ENCODE data around the gene TMEM273.

Gene TMEM273

DNA sequence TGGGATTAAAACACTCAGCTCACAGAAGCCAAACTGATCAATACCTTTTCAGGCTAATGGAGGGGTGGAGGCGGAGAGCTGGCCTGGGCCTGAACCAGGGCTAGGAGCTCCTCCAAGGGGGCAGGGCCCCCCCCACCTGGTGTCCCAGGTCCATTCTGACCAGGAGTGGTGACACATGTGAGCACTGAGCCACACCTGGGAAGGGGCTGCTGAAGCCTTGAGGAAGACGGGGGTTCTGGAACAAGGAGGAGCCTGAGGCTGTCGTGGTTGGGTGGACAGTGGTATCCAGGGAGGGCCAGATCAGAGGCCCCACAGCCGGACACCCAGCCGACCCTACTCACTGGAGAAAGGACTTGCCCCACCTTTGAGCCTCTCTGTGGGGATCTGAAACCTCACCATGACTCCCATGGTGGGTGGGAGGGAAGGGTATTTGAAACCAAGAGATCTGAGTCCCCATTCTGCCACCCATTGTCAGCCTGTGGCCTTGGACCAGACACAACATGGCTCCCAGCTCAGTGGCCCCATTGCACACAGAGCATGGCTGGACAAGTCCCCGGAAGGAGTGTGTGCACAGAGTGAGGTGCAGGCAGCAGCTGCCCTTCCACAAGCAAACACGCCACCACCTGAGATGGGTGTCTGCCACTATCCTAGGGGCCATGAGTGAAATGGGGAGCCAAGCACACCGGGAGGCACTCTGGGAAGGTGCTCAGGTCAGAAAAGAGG is 12.4 kb downstream of the TMEM273 start:
- DNase-seq (ENCODE audit: low spot score) = no peak

- DNase-seq (ENCODE audit: low spot score) = no peak
Observed at GRCh38 chr10:49174926-49175500, 13.2 kb downstream of the TMEM273 start.

- DNase-seq (ENCODE audit: low spot score) = no peak
Observed at GRCh38 chr10:49174261-49174925, 13.8 kb downstream of the TMEM273 start.

- DNase-seq (ENCODE audit: low spot score) = no peak
Observed at GRCh38 chr10:49173853-49174252, 14.3 kb downstream of the TMEM273 start.

GRCh38 chr10:49173201-49173772 is 14.9 kb downstream of the TMEM273 start:
- DNase-seq (ENCODE audit: low spot score) = no peak

DNA sequence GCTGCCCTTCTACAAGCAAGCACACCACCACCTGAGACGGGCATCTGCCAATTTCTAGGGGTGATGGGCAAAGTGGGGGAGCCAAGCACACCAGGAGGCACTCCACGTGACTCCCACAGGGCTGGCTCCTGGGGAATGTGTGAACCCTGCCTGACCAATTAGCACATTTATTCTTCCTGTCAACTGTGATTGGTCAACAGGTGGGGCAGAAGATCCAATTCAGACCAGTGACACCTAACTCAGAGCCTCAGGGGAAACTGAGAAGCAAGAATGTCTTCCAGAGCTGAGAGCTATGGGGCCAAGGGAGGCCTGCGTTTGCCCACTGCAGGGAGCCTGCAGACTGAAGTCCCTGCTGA is 15.4 kb downstream of the TMEM273 start:
- DNase-seq (ENCODE audit: low spot score) = no peak

DNA sequence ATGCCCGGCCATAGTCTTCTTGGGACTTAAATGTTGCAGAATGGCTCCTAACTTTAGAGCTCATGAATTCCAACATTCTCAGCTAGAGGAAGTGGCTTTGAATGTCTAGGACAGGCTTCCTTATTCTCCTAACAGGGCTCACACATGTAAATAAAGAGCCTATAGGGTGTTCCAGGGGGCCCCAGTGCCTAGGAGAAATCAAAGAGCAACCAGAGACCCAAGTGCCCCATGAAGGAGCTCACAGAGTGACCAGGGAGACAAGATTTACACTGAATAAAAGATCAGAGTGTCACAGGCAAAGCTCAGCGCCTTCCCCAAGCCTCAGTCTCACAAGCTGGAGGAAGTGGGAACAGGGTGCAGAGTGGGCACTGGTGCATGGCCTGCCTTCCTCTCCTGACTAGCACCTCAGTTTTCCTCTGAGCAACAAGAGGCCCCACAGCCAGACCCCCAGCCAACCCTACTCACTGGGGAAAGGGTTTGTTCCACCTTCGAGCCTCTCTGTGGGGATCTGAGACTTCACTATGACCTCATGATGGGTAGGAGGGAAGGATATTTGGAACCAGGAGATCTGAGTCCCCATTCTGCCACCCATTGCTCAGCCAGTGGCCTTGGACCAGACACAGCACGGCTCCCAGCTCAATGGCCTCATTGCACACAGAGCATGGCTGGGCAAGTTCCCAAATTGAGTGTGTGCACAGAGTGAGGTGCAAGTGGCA is 16.0 kb downstream of the TMEM273 start:
- DNase-seq (ENCODE audit: low spot score) = no peak

DNA sequence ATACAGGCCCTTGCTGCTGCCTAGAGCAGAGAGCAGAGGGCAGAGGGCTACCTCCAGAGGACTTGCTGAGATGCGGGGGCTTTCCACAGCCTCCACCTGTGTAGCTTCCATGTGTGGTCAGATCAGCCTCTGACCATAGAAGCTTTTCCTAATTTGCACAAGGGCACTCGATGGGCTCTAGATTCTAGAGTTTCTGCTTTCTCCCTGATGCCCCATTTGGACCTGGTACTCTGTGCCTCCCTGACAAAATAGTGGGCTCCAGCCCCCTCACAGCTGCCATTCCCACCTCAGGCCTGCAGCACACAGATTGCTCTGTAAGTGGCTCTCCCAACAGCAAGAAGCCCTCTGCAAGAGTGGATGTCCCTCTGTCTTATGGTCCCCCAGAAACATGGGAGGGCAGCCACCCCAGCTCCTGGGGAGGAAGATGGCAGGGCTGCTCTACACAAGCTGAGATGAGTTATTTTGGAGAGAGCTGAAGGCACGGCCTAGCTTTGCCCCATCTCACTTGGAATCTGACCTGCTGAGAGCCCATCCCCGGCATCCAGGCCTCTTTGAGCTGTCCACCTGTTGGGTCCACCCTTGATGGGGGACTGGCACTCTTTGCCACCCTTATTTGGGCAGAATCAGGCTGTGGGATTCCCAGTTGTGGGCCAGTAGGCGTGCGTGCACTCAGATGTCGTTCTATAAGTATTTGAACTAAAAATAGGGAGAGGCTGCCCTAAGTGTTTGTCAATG is 16.7 kb downstream of the TMEM273 start:
- DNase-seq (ENCODE audit: low spot score) = no peak

DNA sequence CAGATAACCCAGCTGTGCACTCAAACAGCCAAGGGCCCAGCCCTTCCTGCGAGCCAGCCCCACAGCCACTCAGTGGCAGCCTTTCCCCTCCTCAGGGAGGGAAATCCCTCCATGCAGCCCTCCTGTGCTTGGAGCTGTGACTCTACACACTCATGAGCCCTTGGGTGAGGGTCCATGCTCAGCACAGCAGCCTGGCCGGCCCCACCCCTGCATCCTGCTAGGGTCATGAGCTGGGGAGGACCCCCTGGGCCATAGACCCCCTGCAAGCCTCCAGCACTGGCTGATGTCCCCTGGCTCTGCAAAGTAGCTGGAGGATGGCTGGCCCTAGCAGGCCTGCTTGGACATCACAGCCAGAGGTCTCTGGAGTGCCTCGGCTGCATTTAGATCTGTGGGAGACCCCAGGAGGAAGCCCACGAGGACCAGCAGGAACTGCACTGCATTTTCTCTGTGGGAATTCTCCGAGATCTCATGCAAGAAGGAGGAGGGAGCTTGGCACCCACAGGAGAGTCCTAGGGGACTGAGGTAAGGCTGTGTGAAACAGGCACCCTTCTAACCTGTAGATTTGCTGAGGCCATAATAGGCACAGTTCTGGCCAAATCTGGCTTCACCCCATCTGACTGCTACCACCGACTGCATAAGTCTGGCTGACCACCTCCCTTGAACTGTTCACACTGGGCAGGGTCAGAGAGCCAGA is 17.4 kb downstream of the TMEM273 start:
- no peak for DNase-seq (ENCODE audit: low spot score)

GRCh38 chr10:49169776-49170175 is 18.4 kb downstream of the TMEM273 start:
- no peak for DNase-seq (ENCODE audit: low spot score)

GRCh38 chr10:49168831-49169500 is 19.2 kb downstream of the TMEM273 start:
- peak; percentile 67 for DNase-seq (ENCODE audit: low spot score)

- DNase-seq (ENCODE audit: low spot score) = no peak
Observed at GRCh38 chr10:49168171-49168540, 20.0 kb downstream of the TMEM273 start.

GRCh38 chr10:49167425-49168170 is 20.6 kb downstream of the TMEM273 start:
- DNase-seq (ENCODE audit: low spot score) = no peak

DNA sequence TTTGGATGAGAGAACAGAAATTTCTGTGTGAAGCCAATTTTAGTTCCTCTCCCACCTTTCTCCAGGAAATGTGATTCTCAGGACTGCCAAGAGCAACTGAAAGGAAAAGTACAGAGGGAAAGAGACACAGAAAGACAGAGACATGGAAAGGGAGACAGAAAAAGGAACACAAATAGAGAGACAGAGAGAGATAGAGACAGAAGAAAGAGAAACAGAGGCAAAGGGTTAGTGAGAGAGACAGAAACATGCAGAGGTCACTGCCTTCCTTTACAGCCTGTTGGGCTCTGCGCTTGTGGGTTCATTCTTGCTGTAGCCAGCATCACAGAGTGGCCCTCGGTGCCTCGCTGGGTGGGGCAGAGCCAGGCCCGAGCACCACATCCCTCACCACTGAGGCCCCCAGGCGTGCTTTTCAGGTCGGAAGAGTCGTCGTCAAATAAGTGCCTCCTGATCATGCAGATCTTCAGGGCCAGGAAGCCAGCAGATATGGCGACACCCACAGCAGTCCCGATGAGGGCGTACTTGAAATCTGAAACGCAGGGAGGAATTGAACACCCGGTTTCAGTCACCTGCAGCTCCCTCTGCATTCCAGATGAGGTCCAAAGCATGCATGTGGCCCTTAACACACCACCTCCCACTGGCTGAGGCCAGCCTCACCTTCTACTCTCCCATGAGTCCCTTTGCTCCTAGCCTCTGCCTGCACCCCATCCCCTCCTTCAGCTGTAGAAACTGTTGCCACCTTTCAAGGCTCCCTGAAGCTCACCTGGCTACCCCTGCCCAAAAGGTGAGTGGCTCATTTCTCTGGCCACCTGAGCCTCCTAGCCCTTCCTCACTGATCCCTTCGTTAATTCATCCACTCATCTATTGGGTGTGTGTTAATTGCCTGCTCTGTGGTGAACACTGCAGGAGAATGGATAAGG is 21.4 kb downstream of the TMEM273 start:
- DNase-seq (ENCODE audit: low spot score) = no peak

DNA sequence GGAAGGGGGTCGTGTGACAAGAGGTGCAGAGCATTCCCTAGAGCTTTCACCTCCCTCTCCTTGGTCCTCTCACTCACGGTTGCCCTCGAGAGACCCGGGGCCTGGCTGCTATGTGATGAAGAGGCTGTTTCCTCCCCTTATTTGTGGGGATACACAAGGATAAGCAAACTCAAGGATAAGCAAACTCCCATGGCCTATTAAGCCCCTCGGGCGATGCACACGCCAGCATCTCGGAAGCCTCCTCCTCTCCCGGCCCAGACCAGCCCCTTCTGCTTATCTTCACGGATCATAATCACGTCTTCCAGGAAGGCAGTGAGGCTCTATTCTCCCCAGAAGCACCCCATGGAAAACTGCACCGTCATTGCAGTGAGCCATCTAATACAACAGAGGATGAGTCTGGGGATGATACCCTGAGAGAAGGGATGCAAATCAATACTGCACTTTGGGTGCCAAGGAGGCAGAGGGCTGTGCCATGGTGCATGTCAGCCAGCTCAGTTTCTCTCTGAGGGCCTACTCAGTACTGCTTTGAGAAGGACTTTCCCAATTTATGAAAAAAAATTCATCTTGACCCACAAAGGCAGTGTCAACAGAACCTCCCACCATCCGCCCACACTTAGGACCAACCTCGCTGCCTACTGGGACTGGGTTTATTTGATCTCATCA is 22.2 kb downstream of the TMEM273 start:
- DNase-seq (ENCODE audit: low spot score) = no peak

DNA sequence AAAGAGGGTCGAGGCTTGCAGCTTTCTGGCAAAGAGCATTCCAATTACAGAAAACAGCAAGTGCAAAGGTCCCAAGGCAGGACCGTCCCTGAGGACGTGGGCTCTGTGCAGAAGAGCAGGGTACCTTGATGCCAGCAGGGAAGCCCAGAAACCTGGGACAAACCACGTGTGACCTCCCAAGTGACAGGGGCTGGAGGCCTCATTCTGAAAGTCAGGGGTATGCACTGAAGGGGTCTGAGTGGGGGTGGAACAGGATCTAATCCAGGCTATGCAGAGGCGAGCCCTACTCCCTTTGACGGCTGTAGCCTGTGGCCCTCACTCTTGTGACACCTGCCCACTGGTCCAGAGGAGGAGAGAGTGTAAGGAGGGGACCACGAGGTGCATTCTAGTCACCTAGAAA is 22.9 kb downstream of the TMEM273 start:
- DNase-seq (ENCODE audit: low spot score) = no peak

DNA sequence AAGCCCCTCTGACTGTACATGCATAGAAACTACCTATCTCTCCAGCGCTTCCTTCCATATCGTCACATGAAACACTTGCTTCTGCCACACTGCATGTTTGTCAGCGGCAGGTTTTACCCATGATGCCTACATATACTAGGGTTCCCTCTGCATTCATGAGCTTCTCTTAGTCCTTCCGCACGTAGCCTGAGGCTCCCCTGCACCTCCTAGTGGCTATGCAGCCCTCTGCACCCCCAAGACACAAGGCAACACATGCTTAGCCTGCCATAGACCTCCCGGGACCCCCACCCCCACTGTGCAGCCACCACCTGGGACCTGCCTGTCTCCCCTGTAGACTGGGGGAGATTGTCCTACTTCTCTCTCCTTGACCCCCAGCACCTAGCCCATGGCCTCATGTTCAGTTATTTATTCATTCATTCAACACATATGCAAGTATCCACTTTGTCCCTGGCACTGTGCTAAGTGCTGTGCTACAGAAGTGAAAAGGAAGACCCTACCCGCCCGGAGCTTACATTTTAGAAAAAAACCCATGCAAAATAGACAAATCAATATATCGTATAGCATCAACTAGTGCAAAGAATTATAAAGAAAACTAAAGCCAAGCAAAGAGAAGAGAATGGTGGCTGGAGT is 23.5 kb downstream of the TMEM273 start:
- DNase-seq (ENCODE audit: low spot score) = no peak

DNA sequence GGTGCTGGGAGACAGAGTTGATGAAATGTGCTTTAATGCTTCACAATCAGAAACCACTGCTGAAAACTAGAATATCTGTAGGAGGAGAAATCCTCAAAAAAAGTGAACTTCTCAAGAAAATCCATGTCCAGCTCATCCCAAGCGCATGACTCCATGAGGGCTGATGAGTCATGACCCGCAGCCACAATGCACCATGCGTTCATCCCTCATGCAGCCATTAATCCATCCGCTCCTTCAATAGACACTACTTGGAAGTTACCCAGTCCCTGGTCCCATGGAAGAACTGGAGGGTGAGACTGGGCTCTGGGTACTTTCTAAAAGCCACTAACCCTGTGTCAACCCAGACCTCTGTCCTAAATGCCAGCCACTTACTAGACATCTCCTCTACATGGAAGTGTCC is 24.4 kb downstream of the TMEM273 start:
- peak; percentile 80 for DNase-seq (ENCODE audit: low spot score)

Data from AG20443 (cell line).